Measurements from ENCODE around the gene B3GLCT.
"Not testable (repeated sequence)": the region's sequence is repeated elsewhere in the genome, so short reads cannot be mapped to it uniquely, and the experiment has no call there.

Gene B3GLCT

GRCh38 chr13:31199849-31200636 is at the start of gene B3GLCT:
Gene B3GLCT (plus strand): TSS chr13:31199975. CDS start chr13:31200085, 110 bp downstream.
- DNase-seq = peak in 46 of 56 donors; percentile 5 to 79 (median 55)

- no peak for DNase-seq
These were observed 49.3 kb upstream of the B3GLCT start for GRCh38 chr13:31150315-31150985.

DNA sequence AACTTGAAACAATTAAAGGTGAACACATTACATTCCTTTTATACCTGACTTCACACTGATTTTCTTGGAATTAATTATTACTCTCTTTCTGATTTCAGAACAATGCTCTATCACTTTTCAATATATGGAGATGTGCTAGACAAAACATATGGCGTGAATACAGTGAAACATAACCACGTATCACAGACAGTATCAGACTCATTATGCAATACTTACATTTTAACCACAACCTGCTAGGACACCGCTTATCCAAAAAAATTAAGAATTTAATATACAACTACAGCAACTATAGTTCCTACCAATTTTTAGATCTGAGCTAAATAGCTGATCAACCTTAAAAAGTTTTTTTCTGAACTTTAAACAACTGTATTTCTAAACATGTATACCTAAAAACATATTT is 47.9 kb upstream of the B3GLCT start:
- DNase-seq = no peak

- no peak for DNase-seq
These were observed 44.8 kb upstream of the B3GLCT start for GRCh38 chr13:31154939-31155338.

DNA sequence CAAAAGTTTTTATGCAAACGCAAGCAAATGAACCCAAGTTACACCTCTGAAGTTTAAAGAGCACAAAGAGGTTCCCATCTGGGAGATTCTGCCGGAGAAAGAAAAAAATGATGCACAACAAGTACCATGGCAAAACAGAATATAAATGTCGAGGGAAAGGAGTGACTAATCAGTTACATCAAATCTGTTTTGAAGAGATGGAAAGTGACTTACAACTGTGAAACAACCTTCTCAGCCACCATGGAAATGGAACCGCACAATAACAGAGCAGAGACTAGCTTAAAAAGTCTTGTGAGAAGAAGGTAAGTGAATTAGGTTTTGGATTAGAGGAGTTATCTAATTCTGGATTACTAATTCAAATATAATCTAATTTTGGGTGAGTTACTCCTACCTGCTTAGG is 40.5 kb upstream of the B3GLCT start:
- DNase-seq = no peak

DNA sequence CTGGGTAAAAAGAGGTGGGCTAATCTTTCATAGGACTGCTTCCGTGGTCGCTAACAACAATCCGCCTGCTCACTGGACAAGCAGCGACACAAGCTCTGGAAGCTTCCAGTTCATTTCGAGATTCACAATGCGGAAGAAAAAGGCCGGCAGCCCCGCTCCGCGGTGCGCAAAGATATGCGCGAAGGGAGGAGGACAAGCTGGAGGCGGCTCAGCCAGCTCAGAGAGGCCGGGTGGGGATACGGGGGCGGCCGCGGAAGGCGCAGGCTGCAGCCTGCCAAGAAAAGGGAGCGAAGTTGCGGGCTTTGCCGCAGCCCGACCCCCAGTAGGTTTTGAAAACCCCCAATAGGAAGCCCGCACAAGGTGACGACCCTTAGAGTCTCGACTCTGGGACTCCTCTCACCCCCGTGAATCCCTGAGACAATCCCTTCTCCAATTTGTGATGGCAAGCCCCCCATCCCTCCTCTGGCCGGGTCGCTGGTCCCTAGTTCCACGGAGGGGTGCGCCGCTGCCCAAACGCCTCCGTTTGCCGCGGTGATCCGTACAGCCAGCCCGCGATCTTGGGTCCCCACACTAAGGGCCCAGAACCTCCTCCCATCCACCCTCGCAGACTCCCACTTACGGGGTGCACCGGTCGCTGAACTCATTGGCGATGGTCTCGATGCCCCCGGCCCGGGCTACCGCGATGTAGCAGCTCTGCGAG is 38.8 kb upstream of the B3GLCT start:
- DNase-seq = peak in 51 of 56 donors; percentile 6 to 94 (median 49)

DNA sequence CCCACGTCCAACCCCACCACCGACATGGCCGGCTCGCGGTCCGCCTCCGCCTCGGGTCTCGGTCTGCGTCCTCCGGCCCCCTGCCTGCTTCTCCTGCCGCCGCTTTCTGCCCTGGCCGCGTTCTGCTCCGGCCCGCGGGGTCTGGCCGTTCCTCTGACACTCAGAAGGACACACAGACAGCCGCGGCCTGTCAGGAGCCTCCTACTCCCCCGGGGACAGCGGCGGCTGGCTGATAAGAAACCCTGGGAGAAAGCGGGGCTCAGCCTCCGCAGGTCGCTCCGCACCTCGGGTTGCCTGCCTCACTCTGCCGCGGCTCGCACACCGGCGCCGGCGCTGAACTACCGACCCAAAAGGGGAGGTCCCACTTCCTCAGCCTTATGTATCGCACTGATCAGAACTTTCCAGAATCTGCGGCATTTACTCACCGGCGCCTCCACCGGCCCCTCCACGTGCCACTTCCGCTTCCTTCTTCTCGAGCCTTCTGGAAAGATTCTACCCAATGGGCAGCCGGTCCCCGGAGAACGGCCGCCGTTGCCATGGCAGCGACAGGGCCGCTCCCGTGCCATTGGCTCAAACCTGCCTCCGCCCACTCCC is 38.1 kb upstream of the B3GLCT start, which contains the start of gene HSPH1:
TSS of gene HSPH1 (minus strand) at position 348 of the 594 bp plus-strand sequence. CDS start at position 26, 322 bp downstream.
- DNase-seq = peak; percentile 84 to 100 (median 98)

DNA sequence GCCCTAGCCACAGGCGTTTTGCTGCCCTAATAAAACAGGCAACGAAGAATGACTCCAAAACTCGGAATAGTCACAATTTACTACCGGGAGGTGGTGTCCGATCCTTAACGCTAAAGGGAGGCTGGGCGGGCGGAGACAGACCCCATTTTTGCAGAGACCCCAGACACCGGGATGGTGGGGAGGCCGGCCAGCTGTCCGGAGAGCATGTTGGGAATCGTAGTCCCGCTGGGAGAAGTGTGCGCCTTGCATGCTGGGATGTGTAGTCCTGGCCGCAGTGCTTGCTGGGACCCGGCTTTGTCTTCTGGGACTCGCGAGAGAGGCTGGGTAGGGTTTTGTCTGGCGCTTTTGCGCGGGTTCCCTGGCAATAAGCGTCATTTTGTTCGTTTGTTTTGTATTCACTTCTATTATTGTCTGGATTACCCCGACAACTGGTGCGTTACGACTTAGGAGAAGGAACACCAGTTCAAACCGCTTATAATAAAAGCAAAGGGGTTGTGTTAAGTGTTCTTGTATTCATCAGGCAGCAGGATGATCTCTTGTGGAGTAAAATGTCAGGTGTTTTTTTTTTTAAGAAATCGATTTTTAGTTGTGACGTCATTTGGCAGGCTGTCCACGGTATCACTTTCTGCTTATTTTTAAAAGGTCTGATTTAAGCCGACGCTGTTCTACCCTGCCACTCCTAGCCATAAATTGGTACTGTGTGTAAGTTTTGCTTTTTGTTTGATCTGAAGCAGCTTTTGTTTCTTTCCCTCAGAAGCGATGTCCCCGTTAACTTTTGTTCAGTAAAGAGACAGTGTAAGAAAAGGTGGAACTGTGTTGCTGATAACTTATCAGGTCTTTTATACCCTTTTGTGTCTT is 37.4 kb upstream of the B3GLCT start:
- DNase-seq = peak; percentile 88 to 100 (median 99)

DNA sequence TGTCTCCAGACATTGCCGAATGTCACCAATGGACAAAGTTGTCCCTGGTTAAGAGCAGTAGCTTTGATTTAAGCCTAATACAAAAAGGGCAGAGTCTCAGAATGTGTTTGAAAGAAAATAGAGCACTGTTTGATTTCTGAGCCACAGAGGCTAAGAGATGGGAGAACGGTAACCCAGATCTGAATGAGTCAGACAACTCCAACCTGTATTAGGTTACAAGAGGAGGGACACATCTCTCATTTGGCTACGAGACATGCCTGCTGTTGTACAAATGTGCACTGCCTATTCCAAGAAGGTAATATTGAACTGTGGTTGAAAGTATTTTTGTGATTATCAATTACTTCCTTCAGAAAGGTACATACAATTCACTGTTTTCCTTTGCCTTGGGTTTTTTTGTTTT is 33.2 kb upstream of the B3GLCT start:
- DNase-seq = no peak

DNA sequence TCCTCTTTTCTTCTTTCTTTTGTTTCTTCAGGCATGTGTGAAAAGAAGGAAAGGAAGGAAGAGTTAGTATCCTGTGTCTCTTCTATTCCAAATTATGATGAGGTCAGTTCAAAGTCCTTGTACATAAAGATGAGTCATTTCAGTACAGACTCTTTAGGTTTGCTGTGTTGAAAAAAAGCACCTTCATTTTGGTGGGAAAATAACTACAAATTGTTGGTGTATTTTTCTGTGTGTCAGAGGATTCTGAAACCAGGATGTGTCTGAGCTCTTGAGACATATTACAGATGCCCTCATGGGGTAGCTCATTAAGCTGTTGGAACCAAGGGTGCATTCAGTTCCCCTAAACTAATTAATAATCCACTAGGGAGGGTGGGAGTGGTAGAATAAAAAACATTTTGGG is 32.3 kb upstream of the B3GLCT start:
- DNase-seq = no peak

DNA sequence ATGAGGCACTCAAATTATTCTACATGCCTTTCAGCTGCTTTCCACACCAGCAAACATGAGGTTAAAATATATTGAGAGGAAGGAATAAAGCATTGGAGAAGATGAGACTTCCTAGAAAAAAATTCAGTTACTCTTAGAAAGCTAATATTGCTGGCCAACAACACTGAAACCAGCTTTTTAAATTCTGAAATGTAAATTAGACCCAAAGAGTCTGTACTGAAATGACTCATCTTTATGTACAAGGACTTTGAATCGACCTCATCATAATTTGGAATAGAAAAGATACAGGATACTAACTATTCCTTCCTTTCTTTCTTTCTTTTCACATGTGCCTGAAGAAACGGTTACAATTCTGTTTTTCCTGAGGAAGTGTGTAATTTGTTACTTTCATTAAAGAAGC is 31.6 kb upstream of the B3GLCT start:
- no peak for DNase-seq

DNA sequence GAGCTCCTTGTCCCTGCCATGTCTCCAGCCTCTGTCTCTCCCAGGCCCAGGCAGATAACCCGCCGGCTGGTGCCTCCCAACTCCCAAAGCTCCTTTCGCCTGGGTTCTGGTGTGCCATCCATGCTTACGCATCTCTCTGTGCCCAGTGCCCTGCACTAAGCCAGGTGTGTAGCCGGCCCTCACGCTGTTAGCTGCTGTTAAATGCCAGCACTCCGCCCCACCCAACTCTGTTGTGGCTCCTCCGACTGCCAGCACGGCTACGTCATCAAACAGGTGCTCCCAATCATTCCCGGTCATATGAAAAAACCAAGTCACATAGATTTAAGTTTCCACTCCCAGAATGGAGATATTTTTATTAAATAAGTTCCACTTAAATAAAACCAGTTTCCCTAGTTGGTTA is 31.0 kb upstream of the B3GLCT start:
- no peak for DNase-seq

DNA sequence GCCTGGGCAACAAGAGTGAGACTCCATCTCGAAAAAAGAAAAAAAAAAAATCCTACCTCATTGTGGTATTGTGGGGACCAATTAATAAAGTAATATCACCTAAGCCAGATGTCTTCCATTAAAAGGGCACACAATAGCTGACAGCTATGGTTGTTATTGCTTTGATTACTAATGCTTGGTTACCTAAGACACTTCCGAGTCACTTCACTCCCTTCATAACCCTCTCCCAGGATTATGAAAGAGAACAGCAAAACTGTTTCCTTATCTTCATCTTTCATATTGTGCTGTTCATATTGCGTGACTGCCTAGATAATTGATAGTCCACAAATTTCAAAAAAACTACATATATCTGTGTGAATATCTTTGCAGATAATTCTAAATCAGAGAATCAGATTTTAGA is 27.8 kb upstream of the B3GLCT start:
- DNase-seq = no peak

DNA sequence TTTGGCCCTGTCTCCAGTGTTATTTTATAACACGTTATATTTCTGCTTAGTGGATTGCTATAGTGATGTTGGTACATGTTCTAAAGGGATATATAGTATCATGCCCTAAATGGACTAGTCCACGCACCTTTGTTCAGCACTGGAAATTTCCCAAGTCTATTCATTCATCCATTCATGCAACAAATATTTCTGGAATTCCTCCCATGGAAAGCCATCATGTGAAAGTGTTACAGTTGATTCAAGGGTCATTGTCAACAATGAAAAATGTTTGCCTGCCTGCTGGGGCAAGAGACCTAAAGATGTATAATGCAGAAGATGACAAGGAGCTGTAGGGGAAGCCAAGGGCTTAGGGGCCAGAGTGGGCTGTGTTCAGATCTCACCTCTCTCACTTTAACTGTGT is 27.2 kb upstream of the B3GLCT start:
- no peak for DNase-seq

- DNase-seq = peak in 7 of 56 donors; percentile 1 to 17 (median 9)
These were observed 25.8 kb upstream of the B3GLCT start for GRCh38 chr13:31174018-31174417.

DNA sequence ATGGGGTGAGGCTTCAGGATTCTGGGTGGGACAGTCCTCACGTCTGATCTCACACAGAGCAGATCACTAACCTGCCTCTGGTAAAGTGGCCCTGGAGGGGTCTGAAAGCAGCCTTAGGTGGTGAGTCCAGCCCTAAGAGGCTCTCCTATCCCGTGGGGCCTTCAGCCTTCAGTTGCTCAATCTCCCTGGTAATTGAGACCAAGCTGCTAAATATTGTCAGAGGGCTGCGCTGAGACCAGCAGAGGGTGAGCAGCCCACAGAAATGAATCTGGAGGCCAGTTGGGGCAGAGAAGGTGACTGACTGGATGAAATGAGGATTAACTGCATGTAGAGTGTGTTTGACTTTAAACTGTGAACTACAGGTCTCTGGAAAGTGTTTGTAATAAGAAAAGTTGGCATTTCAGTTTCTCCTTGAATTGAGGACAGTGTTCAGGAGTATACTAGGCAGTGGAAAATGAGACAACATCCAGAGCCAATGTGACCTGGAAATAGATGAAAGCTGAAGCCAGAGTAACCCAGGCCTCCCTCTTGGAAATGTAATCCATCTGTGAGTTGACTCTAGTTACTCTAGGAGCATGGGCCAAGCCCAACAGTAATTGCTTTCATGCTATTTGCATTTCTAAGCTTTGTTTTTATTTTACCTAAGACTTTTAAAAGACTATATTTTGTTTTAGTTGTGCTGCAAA is 23.8 kb upstream of the B3GLCT start:
- DNase-seq = no peak

- DNase-seq = not testable (repeated sequence)
These were observed 21.8 kb upstream of the B3GLCT start for GRCh38 chr13:31177813-31178495.

DNA sequence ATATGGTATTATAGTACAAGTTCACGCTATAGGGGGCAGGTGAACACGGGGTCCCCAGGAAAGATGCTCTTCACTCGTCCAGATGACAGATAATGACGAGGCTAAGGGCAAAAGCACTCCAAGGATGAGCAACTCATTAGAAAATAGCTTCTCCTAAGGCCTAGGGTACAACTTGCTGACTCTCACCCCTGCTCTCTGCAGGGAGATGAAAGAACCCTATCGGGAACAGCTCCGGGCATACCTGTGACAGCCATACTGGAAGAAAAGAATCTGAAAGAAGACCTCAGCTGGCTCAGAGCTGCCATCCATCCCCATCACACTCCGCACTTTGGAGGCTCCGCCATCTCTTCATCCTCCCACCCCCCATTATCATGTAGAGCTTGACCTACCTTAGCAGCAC is 20.5 kb upstream of the B3GLCT start:
- DNase-seq = no peak

- no peak for DNase-seq
These were observed 20.0 kb upstream of the B3GLCT start for GRCh38 chr13:31179754-31180153.
